ENCODE results near the gene IRAK3. TPM values are rescaled to one million over a fixed set of nuclear protein-coding genes. Genes with fewer than 3 reads are reported as not detected.

Gene IRAK3
- total and polyA plus RNA-seq, 2 donors (not counting 3 experiments of a cell fraction or from before 2014, with no cell fraction given), result 2.3 to 8.5 TPM

DNA sequence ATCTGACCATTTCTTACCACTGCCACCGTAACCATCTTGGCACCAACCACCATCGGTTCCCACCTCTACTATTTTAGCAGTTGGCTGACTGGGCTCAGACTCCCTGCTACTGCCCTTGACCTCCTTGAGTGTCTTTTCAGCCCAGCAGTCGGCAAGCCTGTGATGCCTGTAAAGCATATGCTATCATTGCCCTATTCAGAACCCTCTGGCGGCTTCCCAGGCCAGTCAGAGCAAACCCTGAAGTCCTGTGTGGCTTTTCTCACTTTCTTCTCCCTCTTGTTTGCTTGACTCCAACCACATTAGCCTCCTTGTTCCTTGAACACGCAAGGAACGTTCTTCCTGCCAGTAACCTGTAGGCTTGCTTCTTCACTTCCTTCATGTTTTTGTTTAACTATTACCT lies 6.2 kb downstream of the IRAK3 start:
- no peaks in the 10 kb centered on the region for H3K9me3 ChIP-seq (replicated peaks; ENCODE audit: control insufficient read depth, insufficient read depth, low read length)
- H3K9me1 ChIP-seq (replicated peaks; ENCODE audit: control insufficient read depth, extremely low read depth, insufficient read depth, low read length), result no peaks in the 10 kb centered on the region
- peaks cover 27% of the 10 kb centered on the region for H3K4me1 ChIP-seq (ENCODE audit: control insufficient read depth, extremely low read depth, insufficient read depth, low read length)
- no peak overlapping the region for H3K4me2 ChIP-seq (ENCODE audit: insufficient read depth, low read length)
- H3K27me3 ChIP-seq (ENCODE audit: control insufficient read depth in 2 of 2, insufficient read depth in 2 of 2, low read length in 2 of 2), result no peaks in the 10 kb centered on the region
- H3K79me2 ChIP-seq (ENCODE audit: control insufficient read depth, insufficient read depth, low read length), result no peaks in the 10 kb centered on the region
- H3K9ac ChIP-seq (replicated peaks; ENCODE audit: extremely low read depth, insufficient read depth, low read length), result no peak overlapping the region
- POLR2A ChIA-PET, result no interaction called here
- CTCF ChIA-PET, result interaction anchor here (1.4 kb wide), 1 partner anchor 26 kb away, joined by 3 read pairs; the partner anchor contains the start of gene TMBIM4
- no peaks in the 10 kb centered on the region for H4K20me1 ChIP-seq (replicated peaks; ENCODE audit: control insufficient read depth, extremely low read depth, insufficient read depth, low read length)
- intact Hi-C loops (cut with micrococcal nuclease) (loop anchor here (5.0 kb wide), 1 partner anchor 107 kb away; the partner anchor contains the start of gene HELB), dilution Hi-C loops (cut with MboI; ENCODE audit: extremely low pct_ligation_motif_present, low sequenced_read_pairs) (no loop called here)
- no peaks in the 10 kb centered on the region for H3K36me3 ChIP-seq (ENCODE audit: control insufficient read depth in 2 of 2, extremely low read depth in 1 of 2, insufficient read depth in 2 of 2, low read length in 2 of 2)
- BruUV-seq (replicated peaks), result no TSS peak
- no peak for TF ChIP-seq POLR2A (IDR thresholded peaks at IDR 0.05; ENCODE audit: low read depth, low read length)
- TF ChIP-seq, protein P1, sequence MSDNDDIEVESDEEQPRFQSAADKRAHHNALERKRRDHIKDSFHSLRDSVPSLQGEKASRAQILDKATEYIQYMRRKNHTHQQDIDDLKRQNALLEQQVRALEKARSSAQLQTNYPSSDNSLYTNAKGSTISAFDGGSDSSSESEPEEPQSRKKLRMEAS (IDR thresholded peaks at IDR 0.05; ENCODE audit: insufficient read depth, insufficient read length), result no peak
- TF ChIP-seq MYC (IDR thresholded peaks at IDR 0.05; ENCODE audit: low read depth, low read length), result no peak
- no peak for TF ChIP-seq EZH2 (IDR thresholded peaks at IDR 0.05; ENCODE audit: borderline replicate concordance, low read depth, low read length, severe bottlenecking)
- TF ChIP-seq POLR2AphosphoS5 (IDR thresholded peaks at IDR 0.05; ENCODE audit: insufficient read depth, low read depth, low read length), result no peak
- no peak for TF ChIP-seq FOS (IDR thresholded peaks at IDR 0.05; ENCODE audit: borderline replicate concordance, insufficient read depth, low read length)
- TF ChIP-seq, protein P2, sequence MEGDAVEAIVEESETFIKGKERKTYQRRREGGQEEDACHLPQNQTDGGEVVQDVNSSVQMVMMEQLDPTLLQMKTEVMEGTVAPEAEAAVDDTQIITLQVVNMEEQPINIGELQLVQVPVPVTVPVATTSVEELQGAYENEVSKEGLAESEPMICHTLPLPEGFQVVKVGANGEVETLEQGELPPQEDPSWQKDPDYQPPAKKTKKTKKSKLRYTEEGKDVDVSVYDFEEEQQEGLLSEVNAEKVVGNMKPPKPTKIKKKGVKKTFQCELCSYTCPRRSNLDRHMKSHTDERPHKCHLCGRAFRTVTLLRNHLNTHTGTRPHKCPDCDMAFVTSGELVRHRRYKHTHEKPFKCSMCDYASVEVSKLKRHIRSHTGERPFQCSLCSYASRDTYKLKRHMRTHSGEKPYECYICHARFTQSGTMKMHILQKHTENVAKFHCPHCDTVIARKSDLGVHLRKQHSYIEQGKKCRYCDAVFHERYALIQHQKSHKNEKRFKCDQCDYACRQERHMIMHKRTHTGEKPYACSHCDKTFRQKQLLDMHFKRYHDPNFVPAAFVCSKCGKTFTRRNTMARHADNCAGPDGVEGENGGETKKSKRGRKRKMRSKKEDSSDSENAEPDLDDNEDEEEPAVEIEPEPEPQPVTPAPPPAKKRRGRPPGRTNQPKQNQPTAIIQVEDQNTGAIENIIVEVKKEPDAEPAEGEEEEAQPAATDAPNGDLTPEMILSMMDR (IDR thresholded peaks at IDR 0.05; ENCODE audit: extremely low read depth in 1 of 2, insufficient read depth in 1 of 2, low read depth in 1 of 2, low read length in 2 of 2), result no peak
- TF ChIP-seq JUN (IDR thresholded peaks at IDR 0.05; ENCODE audit: borderline replicate concordance, insufficient read depth, insufficient read length, low read depth), result no peak
- TF ChIP-seq GATA2 (IDR thresholded peaks at IDR 0.05; ENCODE audit: insufficient read depth, insufficient read length, low read depth, low read length), result no peak
- H3K4me3 ChIP-seq (replicated peaks in 1 of 3; ENCODE audit: insufficient read depth in 1 of 3, low read depth in 1 of 3, low read length in 3 of 3), result no peak overlapping the region
- H3K27ac ChIP-seq (ENCODE audit: insufficient read depth, low read depth, low read length), result no peak overlapping the region
- no peak for DNase-seq (ENCODE audit: low read depth, low spot score)
- no peak overlapping the region for H2AFZ ChIP-seq (ENCODE audit: low read depth, low read length)
- FAIRE-seq, result no peak

Measured in endothelial cell of umbilical vein (primary cell).